NB4 (cell line): ENCODE measurements around the gene VEPH1.

ENCODE experiments used
- CTCF ChIP-seq: IDR thresholded peaks from one replicate; pipeline ENCODE4 v1.5.1; 2012; ENCODE audit warnings: low read depth, low read length
- MAX ChIP-seq: IDR thresholded peaks from 2 replicates; pipeline ENCODE4 v1.6.1; 2011; ENCODE audit warnings: low read depth, low read length

GRCh38 chr3:157300094-157300493 is 203.1 kb downstream of the VEPH1 start:
- no peak for TF ChIP-seq CTCF
- TF ChIP-seq MAX = no peak
